Measurements from ENCODE around the gene NTSR1. TPM values are rescaled to one million over a fixed set of nuclear protein-coding genes. Genes with fewer than 3 reads are reported as not detected.
A peak's percentile ranks its signal among the peaks of the same experiment; 100 is the strongest.

NTSR1 gene
- polyA plus RNA-seq, 1 donor = 1.5 TPM

DNA sequence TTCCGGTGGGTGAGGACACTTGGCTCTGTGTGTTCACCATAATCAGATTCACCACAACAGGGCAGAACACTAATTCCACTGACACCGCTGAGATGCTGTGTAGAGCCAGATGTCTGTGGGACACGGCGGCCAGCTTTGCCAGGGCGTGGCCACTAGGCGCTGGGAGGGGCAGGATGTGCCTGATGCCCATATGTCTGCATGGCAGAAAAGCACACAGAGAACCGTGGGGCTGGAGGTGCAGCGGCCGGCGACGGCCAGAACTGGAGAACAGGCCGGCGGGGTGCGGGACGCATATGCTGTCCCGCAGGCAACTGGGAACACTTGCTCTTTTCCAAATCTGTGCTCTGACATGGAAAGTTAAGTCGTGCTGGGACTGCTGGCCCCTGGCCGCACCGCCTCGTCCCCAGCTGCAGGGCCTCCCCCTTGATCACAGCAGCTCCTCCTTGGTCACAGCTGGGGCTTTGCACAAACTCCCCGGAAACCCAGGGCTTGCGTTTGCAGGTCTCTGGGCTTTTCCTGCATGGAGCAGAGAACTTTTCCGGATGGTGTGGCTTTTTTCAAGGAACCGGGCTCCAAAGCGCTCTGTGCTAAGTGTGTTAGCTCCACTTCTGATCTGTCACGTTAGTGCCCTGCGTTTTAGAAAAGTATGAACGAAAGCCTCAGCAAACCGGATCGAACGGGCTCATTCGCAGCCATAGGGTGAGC lies 31.1 kb downstream of the NTSR1 start:
- DNase-seq = no peak

DNA sequence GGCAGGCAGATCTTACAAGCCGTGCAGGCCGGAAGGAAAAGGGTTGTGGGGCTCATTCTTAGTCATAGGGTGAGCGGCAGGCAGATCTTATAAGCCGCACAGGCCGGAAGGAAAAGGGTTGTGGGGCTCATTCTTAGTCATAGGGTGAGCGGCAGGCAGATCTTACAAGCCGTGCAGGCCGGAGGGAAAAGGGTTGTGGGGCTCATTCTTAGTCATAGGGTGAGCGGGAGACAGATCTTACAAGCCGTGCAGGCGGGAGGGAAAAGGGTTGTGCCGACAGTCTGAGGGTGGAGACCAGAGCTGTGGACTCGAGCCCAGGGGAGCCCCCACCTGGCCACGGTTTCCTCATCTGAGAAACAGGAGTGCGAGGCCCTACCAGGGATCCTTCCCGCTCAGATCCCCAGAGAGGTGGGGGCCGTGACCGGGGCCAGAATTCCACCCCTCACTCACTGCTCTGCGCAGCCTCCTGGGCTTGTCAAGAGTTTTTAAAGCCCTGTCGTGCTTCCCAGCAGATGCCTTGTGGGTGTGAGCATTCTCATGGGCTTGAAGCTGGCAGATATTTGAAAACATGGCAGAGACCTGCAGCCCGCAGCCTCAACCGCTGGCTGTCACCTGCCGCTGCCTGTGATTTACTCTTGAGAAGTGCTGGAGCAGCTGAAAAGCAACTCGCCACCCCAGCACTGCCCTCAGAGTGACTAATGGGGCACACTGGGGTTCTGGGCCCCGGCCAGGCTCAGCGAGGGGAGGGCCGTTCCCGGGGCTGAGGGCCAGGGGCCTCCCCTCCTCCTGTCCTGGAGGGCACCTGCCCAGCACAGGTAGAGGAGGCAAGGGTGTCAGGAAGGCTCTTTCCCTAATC lies 31.9 kb downstream of the NTSR1 start:
- DNase-seq = no peak

GRCh38 chr20:62741191-62741691 lies 32.6 kb downstream of the NTSR1 start:
- peak; percentile 33 for DNase-seq

- no peak for DNase-seq
These were observed 33.3 kb downstream of the NTSR1 start for GRCh38 chr20:62741701-62742491.

DNA sequence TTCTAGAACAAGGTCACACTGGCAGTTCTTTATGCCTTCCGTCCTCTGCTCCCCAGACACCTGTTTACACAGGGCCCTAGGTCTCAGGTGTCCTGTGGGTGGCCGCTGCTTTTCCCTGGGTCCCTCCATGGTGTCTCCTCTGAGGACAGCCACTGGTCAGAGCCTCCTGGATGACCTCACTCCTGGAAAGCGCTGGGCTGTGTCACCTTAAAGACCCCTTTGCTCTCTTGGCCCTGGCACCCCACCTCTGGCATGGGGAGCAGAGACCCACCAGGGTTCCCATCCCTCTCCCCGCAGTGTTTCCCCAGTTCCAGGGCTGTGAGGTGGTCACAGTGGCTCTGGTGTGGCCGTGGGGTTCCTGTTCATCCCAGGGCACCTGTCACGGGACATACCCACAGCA lies 33.9 kb downstream of the NTSR1 start:
- DNase-seq = no peak

- DNase-seq = no peak
These were observed 34.5 kb downstream of the NTSR1 start for GRCh38 chr20:62742979-62743776.

DNA sequence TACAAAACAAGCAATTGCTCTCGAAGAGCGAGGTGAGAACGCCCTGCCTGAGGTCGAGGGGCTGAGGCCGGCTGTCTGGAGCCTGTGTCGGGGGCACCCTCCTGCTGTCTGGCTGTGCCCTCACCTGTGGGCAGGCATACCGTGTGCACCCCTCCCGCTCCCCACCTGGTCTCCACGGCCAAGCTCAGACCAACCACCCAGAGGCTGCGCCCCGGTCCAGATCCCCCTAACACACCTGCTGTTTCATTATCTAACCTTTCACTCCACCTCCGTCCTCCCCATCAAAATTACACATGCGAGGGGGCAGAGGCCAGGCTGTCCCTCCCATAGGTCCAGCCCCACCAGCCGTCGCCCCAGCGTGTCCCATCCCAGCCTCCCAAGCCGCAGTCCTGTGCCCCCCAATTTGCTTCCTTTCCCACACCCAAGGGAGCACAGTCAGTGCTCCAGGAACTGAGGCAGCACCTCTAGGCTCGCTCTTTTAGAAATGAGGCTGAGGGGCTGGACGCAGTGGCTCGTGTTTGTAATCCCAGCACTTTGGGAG lies 35.2 kb downstream of the NTSR1 start:
- no peak for DNase-seq

- no peak for DNase-seq
These were observed 36.1 kb downstream of the NTSR1 start for GRCh38 chr20:62744741-62745191.

DNA sequence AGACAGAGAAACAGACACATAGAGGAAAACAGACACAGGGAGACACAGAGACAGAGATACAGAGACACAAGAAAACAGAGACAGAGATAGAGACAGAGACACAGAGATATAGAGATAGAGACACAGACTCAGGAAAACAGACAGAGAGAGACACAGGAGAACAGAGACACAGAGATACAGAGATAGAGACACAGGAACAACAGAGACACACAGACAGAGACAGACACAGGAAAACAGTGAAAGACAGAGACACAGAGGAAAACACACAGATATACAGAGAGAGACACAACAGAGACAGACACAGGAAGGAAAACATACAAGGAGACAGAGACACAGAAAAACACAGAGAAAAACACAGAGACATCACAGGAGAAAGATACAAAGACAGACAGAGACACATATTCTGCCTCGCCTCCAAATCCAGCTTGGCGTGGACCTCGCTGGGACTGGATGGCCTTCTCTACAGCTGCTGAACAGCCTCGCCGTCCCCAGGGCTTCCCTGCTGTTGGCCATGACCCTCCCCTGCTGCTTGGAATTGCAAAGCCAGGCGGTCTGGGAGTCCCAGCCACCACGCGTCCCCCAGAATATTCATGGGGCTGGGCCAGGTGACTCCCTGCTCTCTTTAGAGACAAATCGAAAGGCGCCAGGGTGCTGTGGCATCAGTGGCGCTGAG lies 36.8 kb downstream of the NTSR1 start:
- DNase-seq = no peak

DNA sequence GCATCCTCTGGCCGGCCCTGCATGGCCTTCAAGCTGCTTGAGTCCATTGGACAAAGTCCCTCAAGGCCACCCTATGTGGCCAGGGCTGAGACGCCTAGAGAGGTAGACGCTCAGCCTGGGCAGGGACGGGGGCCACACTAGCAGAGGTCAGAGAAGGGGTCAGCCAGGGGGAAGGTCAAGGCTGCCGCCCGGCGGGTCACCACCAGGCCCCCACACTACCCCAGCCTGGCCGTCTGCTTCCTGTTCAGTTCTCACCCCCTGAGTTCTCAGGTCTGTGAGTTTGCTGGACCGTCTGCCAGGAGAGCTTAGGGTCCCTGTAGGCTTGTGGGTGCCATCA lies 37.3 kb downstream of the NTSR1 start:
- no peak for DNase-seq

DNA sequence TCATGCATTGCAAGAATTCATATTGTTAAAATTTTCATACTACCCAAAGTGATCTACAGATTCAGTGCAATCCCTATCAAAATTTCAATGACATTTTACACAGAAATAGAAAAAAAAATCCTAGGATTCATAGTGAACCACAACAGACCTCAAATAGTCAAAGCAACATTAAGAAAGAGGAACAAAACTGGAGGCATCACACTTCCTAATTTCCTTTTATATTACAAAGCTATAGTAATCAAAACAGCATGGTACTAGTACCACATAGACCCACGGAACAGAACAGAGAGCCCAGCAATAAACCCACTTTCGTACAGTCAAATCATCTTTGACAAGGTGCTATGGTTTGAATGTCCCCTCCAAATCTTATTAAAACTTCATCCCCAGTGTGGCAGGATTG lies 39.7 kb downstream of the NTSR1 start:
- no peak for DNase-seq

- no peak for DNase-seq
These were observed 41.3 kb downstream of the NTSR1 start for GRCh38 chr20:62749851-62750445.

GRCh38 chr20:62751551-62752150 lies 43.0 kb downstream of the NTSR1 start:
- no peak for DNase-seq

- no peak for DNase-seq
These were observed 43.6 kb downstream of the NTSR1 start for GRCh38 chr20:62752181-62752670.

- DNase-seq = no peak
These were observed 44.2 kb downstream of the NTSR1 start for GRCh38 chr20:62752671-62753501.

DNA sequence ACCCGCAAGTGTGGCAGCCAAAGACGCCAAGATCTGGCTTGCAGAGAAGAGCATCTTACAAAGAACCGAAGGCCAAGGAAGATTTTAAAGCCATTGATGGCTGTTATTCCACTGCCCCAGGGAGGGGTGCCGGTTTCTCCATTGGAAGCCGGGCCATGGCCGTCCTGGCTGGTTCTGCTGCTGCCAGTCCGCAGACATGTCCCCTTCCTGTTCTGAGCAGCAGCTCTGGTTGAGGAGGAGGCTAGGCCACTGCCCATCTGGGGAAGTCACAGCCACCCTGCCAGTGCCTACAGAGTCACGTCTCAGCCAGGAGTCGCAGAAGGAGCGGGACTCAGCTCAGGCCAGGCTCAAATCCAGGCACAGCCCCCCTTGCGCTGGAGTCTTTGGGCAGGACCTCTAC lies 45.0 kb downstream of the NTSR1 start:
- no peak for DNase-seq

GRCh38 chr20:62754122-62754990 lies 45.7 kb downstream of the NTSR1 start:
- no peak for DNase-seq

- no peak for DNase-seq
These were observed 46.3 kb downstream of the NTSR1 start for GRCh38 chr20:62754991-62755356.

Data from left kidney (tissue), 2 donors.